ENCODE measurements around the gene CPXM2. TPM values are rescaled to one million over a fixed set of nuclear protein-coding genes. Genes with fewer than 3 reads are reported as not detected.
"Not testable (repeated sequence)": the region's sequence is repeated elsewhere in the genome, so short reads cannot be mapped to it uniquely, and the experiment has no call there.

CPXM2 gene
- total RNA-seq, 2 experiments from 2014 or later = not detected

- ATAC-seq (ENCODE audit: poor library complexity) (no peak), DNase-seq (no peak)
- Histone ChIP-seq H3K4me3 (ENCODE audit: low read length) (no peak overlapping the region), H3K27ac (ENCODE audit: low read depth in 1 of 2, low read length in 2 of 2) (no peak overlapping the region), H3K9me3 (ENCODE audit: control insufficient read depth in 1 of 2, insufficient read depth in 1 of 2, low read length in 2 of 2) (no peaks in the 10 kb centered on the region), H3K27me3 (ENCODE audit: control insufficient read depth in 1 of 2, insufficient read depth in 2 of 2, low read length in 2 of 2) (peaks cover 0 to 3% of the 10 kb centered on the region in 2 experiments), H3K36me3 (ENCODE audit: insufficient read depth, low read length) (no peaks in the 10 kb centered on the region), H3K4me1 (ENCODE audit: insufficient read depth, low read length) (no peaks in the 10 kb centered on the region)
- Mint-ChIP-seq H3K27me3 (peaks cover 11% of the 10 kb centered on the region), H3K36me3 (ENCODE audit: low read depth) (no peaks in the 10 kb centered on the region), H3K4me3 (no peak overlapping the region), H3K4me1 (ENCODE audit: low read depth) (no peaks in the 10 kb centered on the region), H3K27ac (no peak overlapping the region), H3K9me3 (no peaks in the 10 kb centered on the region)
- TF ChIP-seq, protein P1, sequence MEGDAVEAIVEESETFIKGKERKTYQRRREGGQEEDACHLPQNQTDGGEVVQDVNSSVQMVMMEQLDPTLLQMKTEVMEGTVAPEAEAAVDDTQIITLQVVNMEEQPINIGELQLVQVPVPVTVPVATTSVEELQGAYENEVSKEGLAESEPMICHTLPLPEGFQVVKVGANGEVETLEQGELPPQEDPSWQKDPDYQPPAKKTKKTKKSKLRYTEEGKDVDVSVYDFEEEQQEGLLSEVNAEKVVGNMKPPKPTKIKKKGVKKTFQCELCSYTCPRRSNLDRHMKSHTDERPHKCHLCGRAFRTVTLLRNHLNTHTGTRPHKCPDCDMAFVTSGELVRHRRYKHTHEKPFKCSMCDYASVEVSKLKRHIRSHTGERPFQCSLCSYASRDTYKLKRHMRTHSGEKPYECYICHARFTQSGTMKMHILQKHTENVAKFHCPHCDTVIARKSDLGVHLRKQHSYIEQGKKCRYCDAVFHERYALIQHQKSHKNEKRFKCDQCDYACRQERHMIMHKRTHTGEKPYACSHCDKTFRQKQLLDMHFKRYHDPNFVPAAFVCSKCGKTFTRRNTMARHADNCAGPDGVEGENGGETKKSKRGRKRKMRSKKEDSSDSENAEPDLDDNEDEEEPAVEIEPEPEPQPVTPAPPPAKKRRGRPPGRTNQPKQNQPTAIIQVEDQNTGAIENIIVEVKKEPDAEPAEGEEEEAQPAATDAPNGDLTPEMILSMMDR (IDR thresholded peaks at IDR 0.05) = no peak
- intact Hi-C loops (cut with DNase I, micrococcal nuclease) = no loop called here
- CTCF ChIA-PET = no interaction called here
- POLR2A ChIA-PET = no interaction called here
These were observed 148.7 kb downstream of the CPXM2 start for GRCh38 chr10:123742751-123743440.

DNA sequence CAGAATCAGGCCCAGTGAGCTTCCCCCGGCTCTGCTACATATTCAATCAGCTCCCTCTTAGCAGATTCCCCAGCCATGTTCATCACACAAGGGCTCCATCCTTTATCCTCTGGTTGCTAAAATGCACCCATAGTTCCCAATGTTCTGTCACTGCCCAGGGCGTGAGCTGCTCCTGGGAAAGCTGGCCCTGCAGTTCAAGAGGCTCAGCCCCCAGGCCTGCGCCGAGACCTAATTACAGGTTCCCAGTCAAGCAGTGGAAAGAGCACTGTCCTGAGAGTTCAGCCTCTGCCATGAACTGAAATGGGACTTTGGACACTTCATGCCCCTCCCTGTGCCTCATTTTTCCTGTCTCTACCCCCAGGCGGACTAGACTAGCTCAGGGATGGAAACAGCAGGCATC, 149.9 kb downstream of the CPXM2 start:
- Mint-ChIP-seq H3K27me3 (peaks cover 11% of the 10 kb centered on the region), H3K36me3 (ENCODE audit: low read depth) (no peaks in the 10 kb centered on the region), H3K9me3 (no peaks in the 10 kb centered on the region), H3K4me3 (no peak overlapping the region), H3K4me1 (ENCODE audit: low read depth) (no peaks in the 10 kb centered on the region), H3K27ac (no peak overlapping the region)
- ChIA-PET POLR2A (no interaction called here), CTCF (no interaction called here)
- Histone ChIP-seq H3K27ac (ENCODE audit: low read depth in 1 of 2, low read length in 2 of 2) (no peak overlapping the region), H3K27me3 (ENCODE audit: control insufficient read depth in 1 of 2, insufficient read depth in 2 of 2, low read length in 2 of 2) (peaks cover 0 to 3% of the 10 kb centered on the region in 2 experiments), H3K36me3 (ENCODE audit: insufficient read depth, low read length) (no peaks in the 10 kb centered on the region), H3K4me3 (ENCODE audit: low read length) (no peak overlapping the region), H3K4me1 (ENCODE audit: insufficient read depth, low read length) (no peaks in the 10 kb centered on the region), H3K9me3 (ENCODE audit: control insufficient read depth in 1 of 2, insufficient read depth in 1 of 2, low read length in 2 of 2) (no peaks in the 10 kb centered on the region)
- intact Hi-C loops (cut with DNase I, micrococcal nuclease) = no loop called here
- DNase-seq = no peak
- TF ChIP-seq, protein P1 (IDR thresholded peaks at IDR 0.05) = no peak
- ATAC-seq (ENCODE audit: poor library complexity) = no peak

- intact Hi-C loops (cut with DNase I, micrococcal nuclease) = no loop called here
- no peaks in the 10 kb centered on the region for H3K36me3 Mint-ChIP-seq (ENCODE audit: low read depth)
- H3K4me3 Mint-ChIP-seq = no peak overlapping the region
- ChIA-PET CTCF (no interaction called here), POLR2A (no interaction called here)
- Histone ChIP-seq H3K36me3 (ENCODE audit: insufficient read depth, low read length) (no peaks in the 10 kb centered on the region), H3K9me3 (ENCODE audit: control insufficient read depth in 1 of 2, insufficient read depth in 1 of 2, low read length in 2 of 2) (no peaks in the 10 kb centered on the region), H3K27ac (ENCODE audit: low read depth in 1 of 2, low read length in 2 of 2) (no peak overlapping the region), H3K4me3 (ENCODE audit: low read length) (no peak overlapping the region), H3K27me3 (ENCODE audit: control insufficient read depth in 1 of 2, insufficient read depth in 2 of 2, low read length in 2 of 2) (peaks cover 0 to 3% of the 10 kb centered on the region in 2 experiments), H3K4me1 (ENCODE audit: insufficient read depth, low read length) (no peaks in the 10 kb centered on the region)
- H3K9me3 Mint-ChIP-seq = peaks cover 2% of the 10 kb centered on the region
- DNase-seq (no peak), ATAC-seq (ENCODE audit: poor library complexity) (no peak)
- H3K27me3 Mint-ChIP-seq = peaks cover 11% of the 10 kb centered on the region
- TF ChIP-seq, protein P1 (IDR thresholded peaks at IDR 0.05) = no peak
- H3K27ac Mint-ChIP-seq = no peak overlapping the region
- no peaks in the 10 kb centered on the region for H3K4me1 Mint-ChIP-seq (ENCODE audit: low read depth)
These were observed 150.5 kb downstream of the CPXM2 start for GRCh38 chr10:123741146-123741545.

DNA sequence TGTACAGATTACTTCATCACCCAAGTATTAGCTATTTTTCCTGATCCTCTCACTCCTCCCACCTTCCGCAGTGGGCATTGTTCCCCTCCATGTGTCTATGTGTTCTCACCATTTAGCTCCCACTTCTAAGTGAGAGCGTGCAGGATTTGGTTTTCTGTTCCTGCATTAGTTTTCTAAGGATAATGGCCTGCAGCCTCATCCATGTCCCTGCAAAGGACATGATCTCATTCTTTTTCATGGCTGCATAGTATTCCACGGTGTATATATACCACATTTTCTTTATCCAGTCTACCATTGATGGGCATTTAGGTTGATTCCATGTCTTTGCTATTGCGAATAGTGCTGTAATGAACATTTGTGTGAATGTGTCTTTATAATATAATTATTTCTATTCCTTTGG, 154.7 kb downstream of the CPXM2 start:
- H3K9me3 Mint-ChIP-seq; H3K27ac Mint-ChIP-seq; intact Hi-C loops (cut with DNase I, micrococcal nuclease); CTCF ChIA-PET; H3K27me3 ChIP-seq (ENCODE audit: control insufficient read depth in 1 of 2, insufficient read depth in 2 of 2, low read length in 2 of 2); H3K4me1 Mint-ChIP-seq (ENCODE audit: low read depth); DNase-seq; H3K36me3 Mint-ChIP-seq (ENCODE audit: low read depth); H3K4me1 ChIP-seq (ENCODE audit: insufficient read depth, low read length); H3K27me3 Mint-ChIP-seq; H3K27ac ChIP-seq (ENCODE audit: low read depth in 1 of 2, low read length in 2 of 2); H3K4me3 ChIP-seq (ENCODE audit: low read length); H3K9me3 ChIP-seq (ENCODE audit: control insufficient read depth in 1 of 2, insufficient read depth in 1 of 2, low read length in 2 of 2); H3K4me3 Mint-ChIP-seq; ATAC-seq (ENCODE audit: poor library complexity); H3K36me3 ChIP-seq (ENCODE audit: insufficient read depth, low read length); POLR2A ChIA-PET: not testable (repeated sequence)

Measured in CD4-positive, alpha-beta T cell (primary cell).